ENCODE data around the gene LRMDA.

GRCh38 chr10:75722020-75722419 lies 290.6 kb downstream of the LRMDA start:
- TF ChIP-seq, protein P1, sequence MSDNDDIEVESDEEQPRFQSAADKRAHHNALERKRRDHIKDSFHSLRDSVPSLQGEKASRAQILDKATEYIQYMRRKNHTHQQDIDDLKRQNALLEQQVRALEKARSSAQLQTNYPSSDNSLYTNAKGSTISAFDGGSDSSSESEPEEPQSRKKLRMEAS (IDR thresholded peaks at IDR 0.05): no peak
- TF ChIP-seq YY1 (IDR thresholded peaks at IDR 0.05; ENCODE audit: low read depth) (no peak), FOXM1 (IDR thresholded peaks at IDR 0.05; ENCODE audit: borderline replicate concordance, low read depth) (no peak), EGR1 (IDR thresholded peaks at IDR 0.05) (no peak), TCF12 (IDR thresholded peaks at IDR 0.05; ENCODE audit: low read depth) (no peak), ZBTB7A (IDR thresholded peaks at IDR 0.05; ENCODE audit: low read depth) (no peak), EP300 (IDR thresholded peaks at IDR 0.05; ENCODE audit: borderline replicate concordance) (no peak), NFIC (IDR thresholded peaks at IDR 0.05) (no peak), CEBPB (IDR thresholded peaks at IDR 0.05) (no peak)

Measured in Ishikawa (cell line).